ENCODE measurements around the gene VSNL1. TPM values are rescaled to one million over a fixed set of nuclear protein-coding genes. Genes with fewer than 3 reads are reported as not detected.
A peak's percentile ranks its signal among the peaks of the same experiment; 100 is the strongest.

The VSNL1 gene
- total RNA-seq, 1 experiment from 2014 or later: 9.9 TPM

DNA sequence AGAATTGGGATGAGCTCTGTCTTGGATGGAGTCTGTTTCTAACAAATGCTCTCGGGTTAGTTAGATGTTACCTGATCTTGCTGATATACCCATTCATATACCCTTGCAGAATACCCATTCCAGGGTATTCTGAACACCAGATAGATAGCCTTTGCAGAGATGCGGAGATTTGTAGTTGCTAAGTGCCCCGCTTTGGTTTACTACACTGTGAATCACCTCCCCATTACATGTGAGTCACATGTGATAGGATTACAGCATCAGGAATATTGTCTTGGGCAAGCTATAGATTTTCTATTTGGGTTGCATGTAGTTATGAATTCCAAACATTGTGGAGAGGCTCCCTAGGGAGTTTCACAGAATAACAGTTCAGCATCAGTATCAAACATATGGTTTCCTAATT, 3.8 kb downstream of the VSNL1 start:
- peaks cover 68 to 79% of the 10 kb centered on the region in 2 experiments for H3K4me1 Mint-ChIP-seq
- peak overlapping the region; percentile 40 to 98 (median 93) for H3K27ac Mint-ChIP-seq
- Histone ChIP-seq H3K79me1 (ENCODE audit: insufficient read depth, low read depth, low read length, poor library complexity, severe bottlenecking) (no peaks in the 10 kb centered on the region), H2AK5ac (ENCODE audit: insufficient read length, low read length) (no peak overlapping the region), H4K20me1 (ENCODE audit: control insufficient read depth, insufficient read depth, insufficient read length) (no peaks in the 10 kb centered on the region), H3K18ac (ENCODE audit: insufficient read length, low read depth, low read length) (no peak overlapping the region), H3K27ac (ENCODE audit: insufficient read length, low read depth, low read length) (peak overlapping the region; percentile 77), H3K56ac (ENCODE audit: insufficient read length, low read depth, low read length) (no peak overlapping the region), H2AFZ (ENCODE audit: low read length) (no peak overlapping the region), H3K9ac (ENCODE audit: extremely low read depth, insufficient read length, low read length) (no peak overlapping the region), H3K9me3 (ENCODE audit: control insufficient read depth, low read depth, low read length) (no peaks in the 10 kb centered on the region), H4K5ac (ENCODE audit: insufficient read length, low read depth, low read length) (no peak overlapping the region), H4K8ac (replicated peaks; ENCODE audit: insufficient read length, low read depth, low read length) (no peak overlapping the region), H4K91ac (ENCODE audit: insufficient read length, low read depth, low read length) (no peak overlapping the region), H2BK20ac (ENCODE audit: low read depth, low read length, poor library complexity, severe bottlenecking) (no peak overlapping the region), H3K79me2 (ENCODE audit: insufficient read depth, low read length) (peaks cover 38% of the 10 kb centered on the region), H3T11ph (ENCODE audit: low read length) (peak overlapping the region; percentile 71), H2BK120ac (ENCODE audit: low read depth, low read length, poor library complexity, severe bottlenecking) (no peak overlapping the region), H3K4ac (ENCODE audit: low read depth, low read length) (no peak overlapping the region), H3K23ac (ENCODE audit: insufficient read length, low read depth, low read length) (no peak overlapping the region), H2BK12ac (ENCODE audit: insufficient read length, low read depth, low read length) (no peak overlapping the region), H3K27me3 (ENCODE audit: insufficient read depth, low read length) (no peaks in the 10 kb centered on the region), H3K4me2 (ENCODE audit: insufficient read depth, insufficient read length, low read length) (peak overlapping the region; percentile 100), H3K23me2 (ENCODE audit: insufficient read length, low read depth, low read length, poor library complexity, severe bottlenecking) (peaks cover 24% of the 10 kb centered on the region), H2BK5ac (ENCODE audit: insufficient read length, low read length) (no peak overlapping the region), H3K4me1 (ENCODE audit: insufficient read depth, low read length) (peaks cover 11% of the 10 kb centered on the region; the same call in 1 of the 2 replicates), H3K14ac (ENCODE audit: insufficient read depth, low read length) (no peak overlapping the region), H2BK15ac (ENCODE audit: low read depth, low read length) (no peak overlapping the region)
- H3K27me3 Mint-ChIP-seq (ENCODE audit: low read depth): peaks cover 7% of the 10 kb centered on the region
- DNase-seq: no peak
- WGBS (ENCODE audit: extremely low coverage, insufficient read length, low lambda C conversion rate): no CpG with 5 or more reads among the region's 3 CpGs
- TF ChIP-seq, protein P1, sequence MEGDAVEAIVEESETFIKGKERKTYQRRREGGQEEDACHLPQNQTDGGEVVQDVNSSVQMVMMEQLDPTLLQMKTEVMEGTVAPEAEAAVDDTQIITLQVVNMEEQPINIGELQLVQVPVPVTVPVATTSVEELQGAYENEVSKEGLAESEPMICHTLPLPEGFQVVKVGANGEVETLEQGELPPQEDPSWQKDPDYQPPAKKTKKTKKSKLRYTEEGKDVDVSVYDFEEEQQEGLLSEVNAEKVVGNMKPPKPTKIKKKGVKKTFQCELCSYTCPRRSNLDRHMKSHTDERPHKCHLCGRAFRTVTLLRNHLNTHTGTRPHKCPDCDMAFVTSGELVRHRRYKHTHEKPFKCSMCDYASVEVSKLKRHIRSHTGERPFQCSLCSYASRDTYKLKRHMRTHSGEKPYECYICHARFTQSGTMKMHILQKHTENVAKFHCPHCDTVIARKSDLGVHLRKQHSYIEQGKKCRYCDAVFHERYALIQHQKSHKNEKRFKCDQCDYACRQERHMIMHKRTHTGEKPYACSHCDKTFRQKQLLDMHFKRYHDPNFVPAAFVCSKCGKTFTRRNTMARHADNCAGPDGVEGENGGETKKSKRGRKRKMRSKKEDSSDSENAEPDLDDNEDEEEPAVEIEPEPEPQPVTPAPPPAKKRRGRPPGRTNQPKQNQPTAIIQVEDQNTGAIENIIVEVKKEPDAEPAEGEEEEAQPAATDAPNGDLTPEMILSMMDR (conservative IDR thresholded peaks at IDR 0.05): no peak
- no peaks in the 10 kb centered on the region; a peak in 1 of 7 replicates for H3K36me3 Mint-ChIP-seq (ENCODE audit: insufficient read depth in 1 of 3, low read depth in 3 of 3)
- H3K4me3 Mint-ChIP-seq: peak overlapping the region; percentile 56 to 82
- no peaks in the 10 kb centered on the region; a peak in 1 of 5 replicates for H3K9me3 Mint-ChIP-seq
